GM12891 (cell line): Measurements from ENCODE around the gene SDR39U1.

Experiments
- PAX5 ChIP-seq: IDR thresholded peaks from 2 replicates; pipeline ENCODE4 v1.6.1; 2011; ENCODE audit warnings: low read length, moderate library complexity, mild to moderate bottlenecking; ENCODE audit not compliant: insufficient read depth, severe bottlenecking
- POLR2A ChIP-seq: IDR thresholded peaks from 2 replicates; pipeline ENCODE4 v1.6.1; 2011; ENCODE audit warnings: low read depth, low read length, control low read depth
- POLR2AphosphoS5 ChIP-seq: IDR thresholded peaks from 2 replicates; pipeline ENCODE4 v1.6.1; 2011; ENCODE audit warnings: low read depth, low read length, control low read depth
- SPI1 ChIP-seq: IDR thresholded peaks from 2 replicates; pipeline ENCODE4 v1.6.1; 2011; ENCODE audit warnings: low read depth, low read length, control low read depth
- TAF1 ChIP-seq: IDR thresholded peaks from 2 replicates; pipeline ENCODE4 v1.6.1; 2011; ENCODE audit warnings: low read depth, low read length, control low read depth

- TF ChIP-seq POLR2A, result no peak
- TF ChIP-seq POLR2AphosphoS5, result no peak
- no peak for TF ChIP-seq SPI1
- no peak for TF ChIP-seq PAX5
- no peak for TF ChIP-seq TAF1
Observed at GRCh38 chr14:24461336-24461735, 18.8 kb upstream of the SDR39U1 start.
